A673 (cell line): ENCODE measurements around the gene ZNF830.

Experiments
- CTCF ChIP-seq: fragments of 300-800, 200-600 bp; sonication (generic); conservative IDR thresholded peaks from 2 replicates; pipeline ENCODE4 v1.5.1; 2017; ENCODE audit warnings: low read depth, mild to moderate bottlenecking, antibody characterized with exemption, low read length, moderate library complexity, mixed read lengths
- EZH2 ChIP-seq: fragments of 200-600 bp; sonication (generic); IDR thresholded peaks from 2 replicates; pipeline ENCODE4 v1.6.1; 2017; ENCODE audit warnings: borderline replicate concordance, low read depth, mild to moderate bottlenecking, mixed read lengths, antibody characterized with exemption, low read length; ENCODE audit not compliant: poor library complexity, severe bottlenecking

- no peak for TF ChIP-seq CTCF
- no peak for TF ChIP-seq EZH2
Observed at GRCh38 chr17:34981538-34982241, 20.4 kb downstream of the ZNF830 start.
